Endothelial cell of umbilical vein (primary cell): ENCODE data around the gene MLF1.

Experiments
- CTCF ChIP-seq, 2 donors: IDR thresholded peaks; 1 replicate in 1 of 2; 2 replicates in 1 of 2; pipeline ENCODE4 v1.5.1; 2011; ENCODE audit warnings: low read length in 2 of 2, mild to moderate bottlenecking in 2 of 2, moderate library complexity in 2 of 2, control low read depth in 1 of 2, inconsistent platforms in 1 of 2, low read depth in 1 of 2; ENCODE audit not compliant: insufficient read depth in 1 of 2; ENCODE audit errors: extremely low read depth in 1 of 2
- EZH2 ChIP-seq: IDR thresholded peaks from 2 replicates; pipeline ENCODE4 v1.6.1; 2012; ENCODE audit warnings: borderline replicate concordance, low read depth, mild to moderate bottlenecking, moderate library complexity, low read length, inconsistent platforms; ENCODE audit not compliant: severe bottlenecking
- MAX ChIP-seq: IDR thresholded peaks from 2 replicates; pipeline ENCODE4 v1.6.1; 2011; ENCODE audit not compliant: insufficient read depth, insufficient read length
- POLR2A ChIP-seq: IDR thresholded peaks from 2 replicates; pipeline ENCODE4 v1.6.1; 2012; ENCODE audit warnings: low read depth, mild to moderate bottlenecking, control low read depth, low read length
- POLR2AphosphoS5 ChIP-seq: IDR thresholded peaks from 2 replicates; pipeline ENCODE4 v1.6.1; 2012; ENCODE audit warnings: low read depth, mild to moderate bottlenecking, control low read depth, low read length, moderate library complexity; ENCODE audit not compliant: insufficient read depth

- TF ChIP-seq POLR2A (no peak), CTCF (IDR thresholded peaks at IDR 0.05; ENCODE audit: extremely low read depth in 1 of 2, insufficient read depth in 1 of 2, low read depth in 1 of 2, low read length in 2 of 2) (no peak), POLR2AphosphoS5 (no peak), EZH2 (no peak), MAX (no peak)
These were observed 3.7 kb downstream of the MLF1 start for GRCh38 chr3:158574646-158575045.
